Measurements from ENCODE around the gene CHRNB1. TPM values are rescaled to one million over a fixed set of nuclear protein-coding genes. Genes with fewer than 3 reads are reported as not detected.

Gene CHRNB1
- total RNA-seq (10 to 100 TPM in 5 of 7 donors, 1 to 10 TPM in 2; 7.3 to 12.9 (median 11.4) TPM), polyA plus RNA-seq (10 to 100 TPM in 2 of 3 donors, 1 to 10 TPM in 1; 7.3 to 12.4 (median 11.1) TPM)
- long read RNA-seq, donor 1, transcript CHRNB1-207 (2 exons, 1,095 nt) = major isoform, 6 of 6 reads
- long read RNA-seq, donor 1, partial matches to known transcripts = 0 of 6 reads
- long read RNA-seq, donor 1, other reads (novel, unspliced or antisense) = 0 of 6 reads
- long read RNA-seq, donor 2, partial matches to known transcripts = 0 of 2 reads
- long read RNA-seq, donor 2, other reads (novel, unspliced or antisense) = 0 of 2 reads

- peak within 1 kb of the TSS; percentile 8 to 67 (median 38) for H3K4me3 ChIP-seq
- H3K9me3 ChIP-seq = no peaks in the 10 kb centered on the region
- no peak for TF ChIP-seq POLR2A (IDR thresholded peaks at IDR 0.05)
- TF ChIP-seq CTCF (IDR thresholded peaks at IDR 0.05 in 8 of 11, conservative IDR thresholded peaks at IDR 0.05 in 3 of 11) = peak in 1 of 11 experiments; percentile 21
- TF ChIP-seq POLR2AphosphoS5 (IDR thresholded peaks at IDR 0.05) = peak; percentile 40 to 79 (median 75)
- WGBS, 5 donors = 2 to 5% (median 4%) methylated on average over 15 to 51 of the region's 51 CpGs
- intact Hi-C loops (cut with DNase I; ENCODE audit: low total_unique reads) = no loop called here
- H3K27me3 ChIP-seq (replicated peaks in 1 of 7) = peaks cover 0 to 72% (median 35%) of the 10 kb centered on the region in 7 donors
- H3K36me3 ChIP-seq = no peaks in the 10 kb centered on the region
- peaks cover 12 to 45% (median 32%) of the 10 kb centered on the region in 6 donors for H3K4me1 ChIP-seq
- DNase-seq = peak; percentile 92
- peak within 1 kb of the TSS in 5 of 8 donors; percentile 23 to 58 (median 37) for H3K27ac ChIP-seq
These were observed at the start of gene CHRNB1 for GRCh38 chr17:7444682-7445618. Gene CHRNB1, plus strand, starts transcription at chr17:7445061. Its CDS starts 67 bp downstream, at chr17:7445128.

GRCh38 chr17:7396147-7396546, 48.7 kb upstream of the CHRNB1 start:
- WGBS, 5 donors = 89 to 94% (median 92%) methylated on average over 4 of the region's 4 CpGs
- no peaks in the 10 kb centered on the region for H3K27me3 ChIP-seq (replicated peaks in 1 of 7)
- peaks cover 0 to 21% (median under 1%) of the 10 kb centered on the region in 6 donors for H3K36me3 ChIP-seq
- H3K4me3 ChIP-seq = no peak overlapping the region
- H3K9me3 ChIP-seq = no peaks in the 10 kb centered on the region
- H3K27ac ChIP-seq = no peak overlapping the region
- H3K4me1 ChIP-seq = peaks cover 7 to 40% (median 34%) of the 10 kb centered on the region in 6 donors
- no peak for DNase-seq
- intact Hi-C loops (cut with DNase I; ENCODE audit: low total_unique reads) = no loop called here
- TF ChIP-seq POLR2AphosphoS5 (IDR thresholded peaks at IDR 0.05) (no peak), CTCF (IDR thresholded peaks at IDR 0.05 in 8 of 11, conservative IDR thresholded peaks at IDR 0.05 in 3 of 11) (no peak), POLR2A (IDR thresholded peaks at IDR 0.05) (no peak)

GRCh38 chr17:7398612-7399011, 46.2 kb upstream of the CHRNB1 start:
- peaks cover 9 to 37% (median 30%) of the 10 kb centered on the region in 6 donors for H3K4me1 ChIP-seq
- 84 to 96% (median 90%) methylated on average over 2 of the region's 2 CpGs for WGBS, 5 donors
- TF ChIP-seq POLR2A (IDR thresholded peaks at IDR 0.05) (no peak), CTCF (IDR thresholded peaks at IDR 0.05 in 8 of 11, conservative IDR thresholded peaks at IDR 0.05 in 3 of 11) (no peak), POLR2AphosphoS5 (IDR thresholded peaks at IDR 0.05) (no peak)
- H3K36me3 ChIP-seq = no peaks in the 10 kb centered on the region
- H3K9me3 ChIP-seq = no peaks in the 10 kb centered on the region
- H3K27ac ChIP-seq = no peak overlapping the region
- no peak overlapping the region for H3K4me3 ChIP-seq
- no peak for DNase-seq
- H3K27me3 ChIP-seq (replicated peaks in 1 of 7) = no peaks in the 10 kb centered on the region
- intact Hi-C loops (cut with DNase I; ENCODE audit: low total_unique reads) = no loop called here

Measured in spleen (tissue), 13 donors.